Measurements from ENCODE around the gene SDC4.

Gene SDC4

GRCh38 chr20:45299786-45300185 lies 48.4 kb downstream of the SDC4 start:
- Histone ChIP-seq H3K4me3 (ENCODE audit: low read depth, low read length) (no peak overlapping the region), H3K27me3 (replicated peaks) (no peaks in the 10 kb centered on the region), H3K27ac (no peak overlapping the region), H3K36me3 (replicated peaks) (no peaks in the 10 kb centered on the region)
- no peak for DNase-seq
- no peak for TF ChIP-seq CTCF (IDR thresholded peaks at IDR 0.05; ENCODE audit: low read depth, low read length, missing control alignments)
- in situ Hi-C loops (cut with HindIII; ENCODE audit: low pct_ligation_motif_present, low sequenced_read_pairs) = no loop called here

- in situ Hi-C loops (cut with HindIII; ENCODE audit: low pct_ligation_motif_present, low sequenced_read_pairs) = no loop called here
- no peak overlapping the region for H3K27ac ChIP-seq
Measured at GRCh38 chr20:45297786-45298497, 50.3 kb downstream of the SDC4 start.

DNA sequence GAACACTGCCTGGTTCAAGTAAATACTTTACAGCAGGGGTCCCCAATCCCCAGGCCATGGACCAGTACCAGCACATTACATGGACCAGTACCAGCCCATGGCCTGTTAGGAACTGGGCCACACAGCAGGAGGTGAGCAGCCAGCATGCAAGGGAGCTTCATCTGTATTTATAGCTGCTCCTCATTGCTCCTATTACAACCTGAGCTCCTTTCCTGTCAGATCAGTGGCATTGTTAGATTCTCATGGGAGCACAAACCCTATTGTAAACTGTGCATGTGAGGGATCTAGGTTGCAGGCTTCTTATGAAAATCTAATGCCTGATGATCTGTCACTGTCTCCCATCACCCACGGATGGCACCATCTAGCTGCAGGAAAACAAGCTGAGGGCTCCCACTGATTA lies 53.6 kb downstream of the SDC4 start:
- H3K36me3 ChIP-seq (replicated peaks) = no peaks in the 10 kb centered on the region
- DNase-seq = no peak
- no peak overlapping the region for H3K4me3 ChIP-seq (ENCODE audit: low read depth, low read length)
- TF ChIP-seq CTCF (IDR thresholded peaks at IDR 0.05; ENCODE audit: low read depth, low read length, missing control alignments) = no peak
- H3K27me3 ChIP-seq (replicated peaks) = no peaks in the 10 kb centered on the region
- H3K27ac ChIP-seq = no peak overlapping the region
- in situ Hi-C loops (cut with HindIII; ENCODE audit: low pct_ligation_motif_present, low sequenced_read_pairs) = no loop called here

More at GRCh38 chr20:45297786-45298497, 50.3 kb downstream of the SDC4 start:
- no peaks in the 10 kb centered on the region for H3K36me3 ChIP-seq (replicated peaks)
- H3K27me3 ChIP-seq (replicated peaks) = no peaks in the 10 kb centered on the region
- no peak for TF ChIP-seq CTCF (IDR thresholded peaks at IDR 0.05; ENCODE audit: low read depth, low read length, missing control alignments)
- no peak for DNase-seq
- no peak overlapping the region for H3K4me3 ChIP-seq (ENCODE audit: low read depth, low read length)

GRCh38 chr20:45294003-45294368 lies 54.2 kb downstream of the SDC4 start:
- in situ Hi-C loops (cut with HindIII; ENCODE audit: low pct_ligation_motif_present, low sequenced_read_pairs) = no loop called here
- H3K27ac ChIP-seq = no peak overlapping the region
- no peak overlapping the region for H3K4me3 ChIP-seq (ENCODE audit: low read depth, low read length)
- no peaks in the 10 kb centered on the region for H3K27me3 ChIP-seq (replicated peaks)
- no peak for TF ChIP-seq CTCF (IDR thresholded peaks at IDR 0.05; ENCODE audit: low read depth, low read length, missing control alignments)
- no peak for DNase-seq
- no peaks in the 10 kb centered on the region for H3K36me3 ChIP-seq (replicated peaks)

DNA sequence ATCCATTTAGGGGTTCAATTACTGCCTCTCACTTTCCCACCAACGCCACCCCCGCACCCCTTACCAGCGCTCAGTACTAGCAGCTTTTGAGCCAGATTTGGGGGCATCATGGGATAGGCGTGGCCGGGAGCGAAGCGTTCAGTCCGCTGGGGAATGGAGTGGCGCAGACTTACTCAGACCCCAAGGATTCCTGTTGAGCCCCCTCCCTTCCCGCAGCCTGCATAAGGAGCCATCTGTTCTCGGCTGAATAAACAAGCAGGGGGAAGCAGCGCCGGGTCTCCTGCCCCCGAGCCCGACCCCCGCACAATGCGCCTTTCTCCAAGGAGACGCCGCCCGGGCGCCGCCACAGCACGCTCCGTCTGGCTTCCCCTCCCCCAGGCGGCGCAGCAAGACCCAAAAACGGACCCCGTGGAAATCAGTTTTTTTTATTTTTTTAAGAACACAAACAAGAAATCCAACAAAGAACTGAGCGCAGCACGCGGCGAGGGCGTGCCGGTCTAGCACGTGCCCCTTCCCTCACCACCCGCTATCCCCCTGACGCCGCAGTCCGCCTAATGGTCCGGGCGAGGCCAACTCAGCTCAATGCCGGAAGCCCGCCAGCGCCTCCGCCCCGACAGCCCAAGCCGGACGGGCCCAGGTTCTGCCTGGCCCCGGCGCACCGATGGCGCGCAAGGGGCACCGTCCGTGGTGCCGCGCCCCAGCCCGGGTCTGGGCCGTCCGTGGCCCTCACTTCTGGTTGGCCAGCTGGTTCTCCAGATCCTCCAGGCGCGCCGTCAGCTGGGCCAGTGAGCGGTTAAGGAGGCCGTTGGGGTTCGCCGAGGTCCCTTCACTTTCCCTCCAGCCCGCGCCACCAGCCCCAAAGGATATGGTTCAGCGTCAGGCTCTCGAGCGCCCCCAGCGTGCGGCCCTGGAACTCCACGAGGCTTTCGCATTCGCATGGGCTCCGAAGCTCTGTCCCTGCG lies 54.9 kb downstream of the SDC4 start:
- no peaks in the 10 kb centered on the region for H3K36me3 ChIP-seq (replicated peaks)
- in situ Hi-C loops (cut with HindIII; ENCODE audit: low pct_ligation_motif_present, low sequenced_read_pairs) = no loop called here
- no peak overlapping the region for H3K27ac ChIP-seq

More for the DNA sequence above, 54.9 kb downstream of the SDC4 start:
- Histone ChIP-seq H3K27me3 (replicated peaks) (no peaks in the 10 kb centered on the region), H3K4me3 (ENCODE audit: low read depth, low read length) (peak overlapping the region; percentile 58)
- TF ChIP-seq CTCF (IDR thresholded peaks at IDR 0.05; ENCODE audit: low read depth, low read length, missing control alignments) = peak; percentile 98
- peak; percentile 65 for DNase-seq
